Uterus (tissue), 2 donors: ENCODE data around the gene C11orf91.

Source experiments
- CTCF ChIP-seq, 4 experiments: fragments of 200-600 bp in 2 of 4; fragments of 450-650 bp in 2 of 4; sonication (generic) in 2 of 4; IDR thresholded peaks; one replicate each; pipeline ENCODE4 v1.5.1; 2016 to 2019; ENCODE audit warnings: antibody characterized with exemption in 4 of 4, mild to moderate bottlenecking in 2 of 4, moderate library complexity in 1 of 4
- POLR2A ChIP-seq, 2 donors: fragments of 450-650 bp; IDR thresholded peaks; one replicate each; pipeline ENCODE4 v1.6.1; 2016; ENCODE audit warnings: antibody characterized with exemption in 2 of 2, mild to moderate bottlenecking in 1 of 2, moderate library complexity in 1 of 2

GRCh38 chr11:33734441-33735270, 34.0 kb upstream of the C11orf91 start:
- peak in 1 of 2 donors; percentile 8 for TF ChIP-seq POLR2A (IDR thresholded peaks at IDR 0.05)
- TF ChIP-seq CTCF (IDR thresholded peaks at IDR 0.05): no peak
